HTR-8/SVneo (cell line): ENCODE data around the gene SLC27A6.

Experiments
- DNase-seq: peaks from one replicate; pipeline ENCODE4 v3.0.0; 2011; ENCODE audit warnings: low spot score, mixed read lengths; ENCODE audit not compliant: insufficient read length
- FAIRE-seq: peaks from 2 replicates; lab custom pipeline; 2011; peaks lifted over from hg19 to GRCh38; lab: Jason Lieb, UNC

The SLC27A6 gene

DNA sequence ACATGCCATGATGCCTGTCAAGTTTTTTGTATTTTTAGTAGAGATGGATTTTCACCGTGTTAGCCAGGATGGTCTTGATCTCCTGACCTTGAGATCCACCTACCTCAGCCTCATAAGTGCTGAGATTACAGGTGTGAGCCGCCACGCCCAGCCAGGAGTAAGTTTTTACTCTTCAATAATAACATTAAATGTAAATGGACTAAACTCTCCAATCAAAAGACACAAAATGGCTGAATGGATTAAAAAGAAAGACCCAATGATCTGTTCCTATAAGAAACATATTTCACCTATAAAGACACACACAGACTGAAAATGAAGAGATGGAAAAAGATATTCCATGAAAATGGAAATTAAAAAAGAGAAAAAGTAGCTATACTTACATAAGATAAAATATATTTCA lies 92.0 kb downstream of the SLC27A6 start:
- DNase-seq, result no peak
- FAIRE-seq, result no peak

- FAIRE-seq, result no peak
These were observed 96.6 kb downstream of the SLC27A6 start for GRCh38 chr5:129061849-129062248.

GRCh38 chr5:129063483-129064113 lies 98.3 kb downstream of the SLC27A6 start:
- no peak for DNase-seq
- FAIRE-seq, result no peak

More at GRCh38 chr5:129061849-129062248, 96.6 kb downstream of the SLC27A6 start:
- DNase-seq, result no peak

GRCh38 chr5:129065721-129066120 lies 100.4 kb downstream of the SLC27A6 start:
- no peak for FAIRE-seq
- no peak for DNase-seq

GRCh38 chr5:129067745-129068144 lies 102.5 kb downstream of the SLC27A6 start:
- DNase-seq, result no peak
- FAIRE-seq, result no peak

GRCh38 chr5:129069292-129069691 lies 104.0 kb downstream of the SLC27A6 start:
- DNase-seq (no peak), FAIRE-seq (no peak)

- FAIRE-seq (no peak), DNase-seq (no peak)
These were observed 107.8 kb downstream of the SLC27A6 start for GRCh38 chr5:129073111-129073510.

DNA sequence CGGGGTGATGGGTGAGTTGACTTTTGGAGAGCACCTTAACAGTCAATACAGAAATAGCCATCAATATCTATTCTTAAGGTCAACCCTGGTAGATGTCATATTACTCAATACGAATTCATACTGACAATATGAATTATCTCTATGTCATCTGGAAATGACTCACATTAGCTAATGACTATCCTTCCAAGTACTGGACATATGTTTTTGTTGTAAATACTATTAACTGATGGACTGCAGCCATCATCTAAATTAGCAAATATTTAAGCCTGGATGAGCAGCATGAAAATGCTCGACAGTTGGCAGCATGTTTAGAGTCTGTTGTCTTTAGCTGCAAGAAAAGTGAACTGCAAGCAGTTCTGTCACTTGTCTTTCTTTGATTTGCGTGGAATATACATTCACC lies 109.6 kb downstream of the SLC27A6 start:
- no peak for FAIRE-seq
- DNase-seq, result no peak

- DNase-seq (no peak), FAIRE-seq (no peak)
These were observed 112.3 kb downstream of the SLC27A6 start for GRCh38 chr5:129077433-129078075.

GRCh38 chr5:129078247-129078646 lies 113.0 kb downstream of the SLC27A6 start:
- no peak for DNase-seq
- FAIRE-seq, result no peak

GRCh38 chr5:129078660-129079059 lies 113.4 kb downstream of the SLC27A6 start:
- FAIRE-seq, result no peak
- DNase-seq, result no peak

DNA sequence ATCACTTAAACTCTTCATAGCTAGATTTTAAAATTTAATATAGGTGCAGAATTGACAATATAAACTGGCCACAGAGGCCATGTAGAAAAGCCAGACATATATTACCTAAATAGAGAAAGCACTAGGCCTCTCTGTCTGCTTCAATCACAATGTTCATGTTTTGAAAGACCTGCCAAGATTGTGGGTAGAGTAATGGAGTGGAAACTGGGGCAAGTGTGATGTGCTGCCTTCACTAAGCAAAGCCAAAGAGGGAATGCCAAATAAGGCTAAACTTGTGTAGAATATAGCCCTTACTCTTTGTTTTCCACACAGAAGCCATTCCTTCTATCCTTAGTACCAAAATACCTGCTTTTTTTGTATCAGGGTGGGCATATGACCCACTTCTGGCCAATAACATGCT lies 114.2 kb downstream of the SLC27A6 start:
- FAIRE-seq (no peak), DNase-seq (no peak)

GRCh38 chr5:129080766-129081165 lies 115.5 kb downstream of the SLC27A6 start:
- DNase-seq (no peak), FAIRE-seq (no peak)

- no peak for FAIRE-seq
- DNase-seq, result no peak
These were observed 117.2 kb downstream of the SLC27A6 start for GRCh38 chr5:129082225-129083136.
